Tibial nerve (tissue), 4 donors: Measurements from ENCODE around the gene TMEM63C.

ENCODE experiments used
- CTCF ChIP-seq, 5 experiments: fragments of 200-600 bp in 3 of 5; fragments of 450-650 bp in 2 of 5; sonication (generic) in 3 of 5; IDR thresholded peaks; one replicate each; pipeline ENCODE4 v1.5.1; 2016 to 2019; ENCODE audit warnings: antibody characterized with exemption in 5 of 5, mild to moderate bottlenecking in 3 of 5, moderate library complexity in 2 of 5
- EP300 ChIP-seq, 2 donors: sonication (generic); formaldehyde crosslinking; IDR thresholded peaks; one replicate each; pipeline ENCODE4 v1.6.1; 2017; ENCODE audit warnings: antibody characterized with exemption in 2 of 2, mild to moderate bottlenecking in 1 of 2
- POLR2A ChIP-seq, 2 donors: fragments of 450-650 bp; IDR thresholded peaks; one replicate each; pipeline ENCODE4 v1.6.1; 2017; ENCODE audit warnings: antibody characterized with exemption in 2 of 2, mild to moderate bottlenecking in 2 of 2, moderate library complexity in 2 of 2

GRCh38 chr14:77214216-77214615 lies 32.6 kb downstream of the TMEM63C start:
- TF ChIP-seq POLR2A (IDR thresholded peaks at IDR 0.05) = no peak
- no peak for TF ChIP-seq CTCF (IDR thresholded peaks at IDR 0.05)
- no peak for TF ChIP-seq EP300 (IDR thresholded peaks at IDR 0.05)
